CD14-positive monocyte (primary cell): ENCODE data around the gene TCEANC2. TPM values are rescaled to one million over a fixed set of nuclear protein-coding genes. Genes with fewer than 3 reads are reported as not detected.

Experiments used
- DNase-seq, 3 donors: peaks; one replicate each; pipeline ENCODE4 v3.0.0-alpha.2; 2011 to 2022
- H2AFZ ChIP-seq: 2 replicates; pipeline ENCODE4 v1.6.0; 2012; ENCODE audit warnings: mild to moderate bottlenecking, low read depth, low read length, inconsistent platforms; ENCODE audit not compliant: insufficient read depth, poor library complexity, severe bottlenecking
- H3K27ac ChIP-seq, 2 donors: 1 replicate in 1 of 2; 2 replicates in 1 of 2; pipeline ENCODE4 v1.5.1; 2012 to 2013; ENCODE audit warnings: low read length in 2 of 2, control low read depth in 1 of 2, inconsistent platforms in 1 of 2, low read depth in 1 of 2, mild to moderate bottlenecking in 1 of 2
- H3K27me3 ChIP-seq, 2 donors: one replicate each; pipeline versions ENCODE4 v1.6.0 to v1.6.1; 2011 to 2013; ENCODE audit warnings: low read length in 2 of 2; ENCODE audit not compliant: control insufficient read depth in 2 of 2, insufficient read depth in 2 of 2
- H3K36me3 ChIP-seq, 2 donors: replicated peaks in 1 of 2; 1 replicate in 1 of 2; 2 replicates in 1 of 2; pipeline versions ENCODE4 v1.5.1 to v1.6.1; 2012 to 2013; ENCODE audit warnings: low read length in 2 of 2, control low read depth in 1 of 2, inconsistent platforms in 1 of 2, mild to moderate bottlenecking in 1 of 2; ENCODE audit not compliant: insufficient read depth in 2 of 2, control insufficient read depth in 1 of 2
- H3K4me1 ChIP-seq, 2 donors: 1 replicate in 1 of 2; 2 replicates in 1 of 2; pipeline versions ENCODE4 v1.5.1 to v1.6.1; 2012 to 2013; ENCODE audit warnings: low read length in 2 of 2, control low read depth in 1 of 2, inconsistent platforms in 1 of 2, mild to moderate bottlenecking in 1 of 2, moderate library complexity in 1 of 2; ENCODE audit not compliant: insufficient read depth in 2 of 2, control insufficient read depth in 1 of 2
- H3K4me2 ChIP-seq: replicated peaks from 2 replicates; pipeline ENCODE3; 2012; ENCODE audit warnings: low read length, moderate library complexity, mild to moderate bottlenecking; ENCODE audit not compliant: poor library complexity, severe bottlenecking; ENCODE audit errors: extremely low read depth
- H3K4me3 ChIP-seq, 3 experiments: fragments of 200-600 bp in 1 of 3; sonication (generic) in 1 of 3; replicated peaks in 1 of 3; 1 replicate in 2 of 3; 2 replicates in 1 of 3; pipeline ENCODE4 v1.5.1; 2011 to 2013; ENCODE audit warnings: low read length in 3 of 3, mild to moderate bottlenecking in 3 of 3, control low read depth in 2 of 3, low read depth in 2 of 3, inconsistent platforms in 1 of 3, moderate library complexity in 1 of 3
- H3K79me2 ChIP-seq: 2 replicates; pipeline ENCODE4 v1.6.0; 2012; ENCODE audit warnings: mild to moderate bottlenecking, control low read depth, inconsistent platforms, low read length, moderate library complexity; ENCODE audit not compliant: insufficient read depth
- H3K9ac ChIP-seq: 2 replicates; pipeline ENCODE4 v1.6.0; 2017; ENCODE audit warnings: low read length, mild to moderate bottlenecking; ENCODE audit not compliant: insufficient read depth, poor library complexity, severe bottlenecking
- H3K9me3 ChIP-seq, 2 donors: replicated peaks in 1 of 2; 1 replicate in 1 of 2; 2 replicates in 1 of 2; pipeline versions ENCODE4 v1.5.1 to v1.6.1; 2012 to 2013; ENCODE audit warnings: low read length in 2 of 2, control low read depth in 1 of 2; ENCODE audit not compliant: control insufficient read depth in 1 of 2, insufficient read depth in 1 of 2
- H4K20me1 ChIP-seq: 2 replicates; pipeline ENCODE4 v1.6.0; 2012; ENCODE audit warnings: mild to moderate bottlenecking, low read length, control low read depth, moderate library complexity; ENCODE audit not compliant: insufficient read depth
- H3K27ac Mint-ChIP-seq, 7 donors: one replicate each; pipeline ENCODE4 v1.8.0; 2020; ENCODE audit warnings: mild to moderate bottlenecking in 7 of 7, mixed read lengths in 7 of 7, moderate library complexity in 6 of 7, inconsistent platforms in 2 of 7
- H3K27me3 Mint-ChIP-seq, 3 donors: one replicate each; pipeline ENCODE4 v1.8.0; 2021 to 2022; ENCODE audit warnings: low read depth in 3 of 3, mild to moderate bottlenecking in 3 of 3, mixed read lengths in 3 of 3, moderate library complexity in 3 of 3, inconsistent platforms in 1 of 3
- H3K36me3 Mint-ChIP-seq, 2 donors: one replicate each; pipeline ENCODE4 v1.8.0; 2020; ENCODE audit warnings: mixed read lengths in 2 of 2, inconsistent platforms in 1 of 2, mild to moderate bottlenecking in 1 of 2
- H3K4me1 Mint-ChIP-seq: one replicate; pipeline ENCODE4 v1.8.0; 2020; ENCODE audit warnings: mild to moderate bottlenecking, mixed read lengths
- H3K4me3 Mint-ChIP-seq, 2 donors: one replicate each; pipeline ENCODE4 v1.8.0; 2020; ENCODE audit warnings: mild to moderate bottlenecking in 2 of 2, mixed read lengths in 2 of 2, moderate library complexity in 1 of 2
- H3K9me3 Mint-ChIP-seq, 7 donors: one replicate each; pipeline ENCODE4 v1.8.0; 2020 to 2022; ENCODE audit warnings: mixed read lengths in 7 of 7, mild to moderate bottlenecking in 6 of 7, moderate library complexity in 6 of 7, inconsistent platforms in 2 of 7
- CTCF ChIP-seq: fragments of 200-600 bp; IDR thresholded peaks from one replicate; pipeline ENCODE4 v1.8.0; 2022; ENCODE audit warnings: antibody characterized with exemption, mild to moderate bottlenecking
- WGBS: methylation state at CpG from one replicate; pipeline ENCODE4 v1.1.5; 2013; ENCODE audit warnings: missing lambda C conversion rate; ENCODE audit not compliant: insufficient coverage; 5-methylcytosine and 5-hydroxymethylcytosine counted together
- intact Hi-C, 2 donors: fragments of 100-400 bp; cut with micrococcal nuclease; formaldehyde crosslinking; loops; one replicate each; pipeline versions ENCODE4 v1.15.0 to v1.15.1; 2023
- polyA plus RNA-seq, 3 donors: library from polyadenylated mRNA; depleted of rRNA in 1 of 3; unstranded in 2 of 3; stranded (reverse) in 1 of 3; fragments of 300-500 nt in 2 of 3; fragments of >200 nt in 1 of 3; fragmentation: Illumina TruSeq in 2 of 3; gene quantifications; 1 replicate in 2 of 3; 2 replicates in 1 of 3; pipeline ENCODE4 v1.2.3, GENCODE V29; 2012 to 2021

The TCEANC2 gene
- polyA plus RNA-seq, 3 donors = 3.0 to 6.7 (median 3.8) TPM

- H2AFZ ChIP-seq = no peak overlapping the region
- no peaks in the 10 kb centered on the region for H3K4me1 Mint-ChIP-seq
- no peak overlapping the region for H3K27ac ChIP-seq
- peaks cover 0 to 3% (median 0%) of the 10 kb centered on the region in 7 donors for H3K9me3 Mint-ChIP-seq
- H3K4me3 Mint-ChIP-seq = no peak overlapping the region
- peaks cover 0 to 2% (median 1%) of the 10 kb centered on the region in 3 donors for H3K27me3 Mint-ChIP-seq
- H3K27ac Mint-ChIP-seq = peak overlapping the region in 1 of 7 donors; percentile 37
- TF ChIP-seq CTCF = no peak
- H3K9ac ChIP-seq = no peak overlapping the region
- H3K4me3 ChIP-seq = no peak overlapping the region
- DNase-seq = no peak
- no peak overlapping the region for H3K4me2 ChIP-seq
- H4K20me1 ChIP-seq = no peaks in the 10 kb centered on the region
- no CpG with 5 or more reads among the region's 7 CpGs for WGBS
- no peaks in the 10 kb centered on the region for H3K4me1 ChIP-seq
- no peaks in the 10 kb centered on the region for H3K36me3 ChIP-seq
- no peaks in the 10 kb centered on the region for H3K9me3 ChIP-seq
- intact Hi-C loops = no loop called here
- H3K79me2 ChIP-seq = no peaks in the 10 kb centered on the region
- no peaks in the 10 kb centered on the region for H3K27me3 ChIP-seq
- no peaks in the 10 kb centered on the region for H3K36me3 Mint-ChIP-seq
Observed at GRCh38 chr1:54136963-54137533, 83.6 kb downstream of the TCEANC2 start.

GRCh38 chr1:54137534-54138061 lies 84.2 kb downstream of the TCEANC2 start:
- H3K27ac ChIP-seq = no peak overlapping the region
- DNase-seq = no peak
- Mint-ChIP-seq H3K27me3 (peaks cover 0 to 2% (median 1%) of the 10 kb centered on the region in 3 donors), H3K27ac (no peak overlapping the region), H3K4me1 (no peaks in the 10 kb centered on the region), H3K4me3 (no peak overlapping the region), H3K36me3 (no peaks in the 10 kb centered on the region), H3K9me3 (peaks cover 0 to 3% (median 0%) of the 10 kb centered on the region in 7 donors)
- H3K9ac ChIP-seq = no peak overlapping the region
- TF ChIP-seq CTCF = no peak
- H2AFZ ChIP-seq = no peak overlapping the region
- no peak overlapping the region for H3K4me3 ChIP-seq
- H3K4me2 ChIP-seq = no peak overlapping the region
- no peaks in the 10 kb centered on the region for H3K27me3 ChIP-seq
- WGBS = 33% methylated on average over 8 of the region's 10 CpGs
- H3K4me1 ChIP-seq = no peaks in the 10 kb centered on the region
- no peaks in the 10 kb centered on the region for H3K79me2 ChIP-seq
- intact Hi-C loops = no loop called here
- H4K20me1 ChIP-seq = no peaks in the 10 kb centered on the region
- H3K9me3 ChIP-seq = no peaks in the 10 kb centered on the region
- no peaks in the 10 kb centered on the region for H3K36me3 ChIP-seq
